Measurements from ENCODE around the gene PDGFRA.
"Not testable (repeated sequence)": the region's sequence is repeated elsewhere in the genome, so short reads cannot be mapped to it uniquely, and the experiment has no call there.

PDGFRA gene

GRCh38 chr4:54332542-54332941, 103.4 kb downstream of the PDGFRA start:
- TF ChIP-seq, protein P1, sequence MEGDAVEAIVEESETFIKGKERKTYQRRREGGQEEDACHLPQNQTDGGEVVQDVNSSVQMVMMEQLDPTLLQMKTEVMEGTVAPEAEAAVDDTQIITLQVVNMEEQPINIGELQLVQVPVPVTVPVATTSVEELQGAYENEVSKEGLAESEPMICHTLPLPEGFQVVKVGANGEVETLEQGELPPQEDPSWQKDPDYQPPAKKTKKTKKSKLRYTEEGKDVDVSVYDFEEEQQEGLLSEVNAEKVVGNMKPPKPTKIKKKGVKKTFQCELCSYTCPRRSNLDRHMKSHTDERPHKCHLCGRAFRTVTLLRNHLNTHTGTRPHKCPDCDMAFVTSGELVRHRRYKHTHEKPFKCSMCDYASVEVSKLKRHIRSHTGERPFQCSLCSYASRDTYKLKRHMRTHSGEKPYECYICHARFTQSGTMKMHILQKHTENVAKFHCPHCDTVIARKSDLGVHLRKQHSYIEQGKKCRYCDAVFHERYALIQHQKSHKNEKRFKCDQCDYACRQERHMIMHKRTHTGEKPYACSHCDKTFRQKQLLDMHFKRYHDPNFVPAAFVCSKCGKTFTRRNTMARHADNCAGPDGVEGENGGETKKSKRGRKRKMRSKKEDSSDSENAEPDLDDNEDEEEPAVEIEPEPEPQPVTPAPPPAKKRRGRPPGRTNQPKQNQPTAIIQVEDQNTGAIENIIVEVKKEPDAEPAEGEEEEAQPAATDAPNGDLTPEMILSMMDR (IDR thresholded peaks at IDR 0.05; ENCODE audit: low read depth, low read length, missing control alignments) = no peak
- no peak overlapping the region for H3K4me3 ChIP-seq (ENCODE audit: low read depth, low read length)
- no peak for DNase-seq (ENCODE audit: low read depth)

GRCh38 chr4:54333657-54334056, 104.6 kb downstream of the PDGFRA start:
- TF ChIP-seq, protein P1 (IDR thresholded peaks at IDR 0.05; ENCODE audit: low read depth, low read length, missing control alignments) = no peak
- H3K4me3 ChIP-seq (ENCODE audit: low read depth, low read length) = no peak overlapping the region
- no peak for DNase-seq (ENCODE audit: low read depth)

- not testable (repeated sequence) for DNase-seq (ENCODE audit: low read depth); H3K4me3 ChIP-seq (ENCODE audit: low read depth, low read length)
Observed at GRCh38 chr4:54334769-54335168, 105.7 kb downstream of the PDGFRA start.

GRCh38 chr4:54337009-54337408, 107.9 kb downstream of the PDGFRA start:
- TF ChIP-seq, protein P1 (IDR thresholded peaks at IDR 0.05; ENCODE audit: low read depth, low read length, missing control alignments) = no peak
- no peak overlapping the region for H3K4me3 ChIP-seq (ENCODE audit: low read depth, low read length)
- no peak for DNase-seq (ENCODE audit: low read depth)

GRCh38 chr4:54342067-54342466, 113.0 kb downstream of the PDGFRA start:
- H3K4me3 ChIP-seq (ENCODE audit: low read depth, low read length); DNase-seq (ENCODE audit: low read depth): not testable (repeated sequence)

Data from GM12864 (cell line).